ENCODE data around the gene STK11.

STK11 gene

DNA sequence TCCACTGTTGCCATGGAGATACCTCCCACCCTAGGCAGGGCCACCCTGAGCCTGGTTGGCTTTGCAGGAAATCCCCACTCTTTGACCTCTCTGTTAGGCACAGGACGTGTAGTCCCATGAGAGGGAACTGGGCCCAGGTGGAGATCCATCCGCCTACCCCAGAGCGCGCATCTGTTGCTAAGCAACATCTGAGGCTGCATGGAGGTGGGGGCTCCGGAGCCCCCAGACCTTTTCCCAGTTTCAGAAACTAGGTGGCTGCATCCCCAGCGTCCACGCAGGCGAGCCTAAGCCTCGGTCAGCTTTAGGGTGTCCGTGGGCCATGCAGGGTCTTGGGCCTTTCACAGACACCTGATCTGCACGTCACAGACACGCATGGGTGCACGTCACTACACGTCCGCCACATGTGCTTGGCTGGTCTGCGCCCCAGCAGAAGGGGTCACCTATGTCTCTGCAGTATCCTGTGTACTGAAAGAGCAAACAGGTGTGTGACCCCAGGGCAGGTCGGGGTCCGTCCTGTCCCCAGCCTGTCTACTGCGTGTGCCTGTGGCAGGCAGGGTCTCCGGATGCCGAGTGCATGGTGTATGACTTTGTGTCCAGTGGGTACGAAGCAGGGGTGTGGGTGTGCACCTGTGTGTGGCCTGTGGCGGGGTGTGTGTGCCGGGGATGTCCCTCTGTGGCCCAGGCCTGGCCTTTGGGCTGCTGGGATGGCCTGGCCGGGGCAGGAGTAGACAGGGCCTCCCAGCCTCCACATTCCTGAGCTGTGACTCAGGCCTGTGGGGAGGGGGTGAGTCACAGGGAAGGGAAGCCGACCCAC is 59.4 kb downstream of the STK11 start:
- no peak for FAIRE-seq

GRCh38 chr19:1265615-1266128 is 60.1 kb downstream of the STK11 start:
- no peak for FAIRE-seq

DNA sequence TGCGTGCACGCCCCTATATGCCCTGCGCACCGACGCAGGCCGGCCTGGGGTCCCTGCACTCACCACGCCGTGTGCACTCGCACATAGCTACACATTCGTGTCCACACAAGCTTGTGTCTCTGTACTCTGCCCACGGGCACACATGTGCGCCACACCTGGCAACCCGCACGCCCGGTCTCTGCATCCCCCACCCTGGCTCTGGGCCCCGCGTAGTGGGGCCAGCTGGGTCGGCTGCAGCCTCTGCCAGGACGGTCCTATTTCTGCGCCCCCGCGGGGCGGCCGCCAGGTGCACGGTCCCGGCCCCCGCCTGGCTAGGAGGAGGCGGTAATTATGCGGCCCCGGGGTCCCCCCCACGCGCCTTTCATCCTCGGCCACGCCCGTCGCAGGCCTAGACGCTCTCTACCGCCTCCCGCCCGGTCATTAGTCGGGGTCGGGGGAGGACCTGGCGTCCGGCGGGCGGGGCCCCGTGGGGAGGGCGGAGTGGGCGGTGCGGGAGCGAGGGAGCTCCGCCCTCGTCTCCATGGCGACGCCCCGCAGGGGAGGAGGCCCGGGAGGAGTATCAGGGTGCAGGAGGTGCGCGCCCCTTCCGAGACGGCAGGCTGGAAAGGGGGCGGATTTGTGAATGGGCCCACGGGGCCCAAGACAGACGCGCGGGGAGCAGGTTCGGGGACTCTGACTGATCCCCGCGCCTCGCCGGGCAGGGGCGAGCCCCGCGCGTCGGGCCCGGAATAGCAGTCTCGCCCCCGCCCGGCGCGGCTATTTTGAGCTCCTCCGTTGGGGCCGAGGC is 60.7 kb downstream of the STK11 start:
- FAIRE-seq, result peak; percentile 83

GRCh38 chr19:1266916-1267476 is 61.4 kb downstream of the STK11 start:
- FAIRE-seq, result no peak

DNA sequence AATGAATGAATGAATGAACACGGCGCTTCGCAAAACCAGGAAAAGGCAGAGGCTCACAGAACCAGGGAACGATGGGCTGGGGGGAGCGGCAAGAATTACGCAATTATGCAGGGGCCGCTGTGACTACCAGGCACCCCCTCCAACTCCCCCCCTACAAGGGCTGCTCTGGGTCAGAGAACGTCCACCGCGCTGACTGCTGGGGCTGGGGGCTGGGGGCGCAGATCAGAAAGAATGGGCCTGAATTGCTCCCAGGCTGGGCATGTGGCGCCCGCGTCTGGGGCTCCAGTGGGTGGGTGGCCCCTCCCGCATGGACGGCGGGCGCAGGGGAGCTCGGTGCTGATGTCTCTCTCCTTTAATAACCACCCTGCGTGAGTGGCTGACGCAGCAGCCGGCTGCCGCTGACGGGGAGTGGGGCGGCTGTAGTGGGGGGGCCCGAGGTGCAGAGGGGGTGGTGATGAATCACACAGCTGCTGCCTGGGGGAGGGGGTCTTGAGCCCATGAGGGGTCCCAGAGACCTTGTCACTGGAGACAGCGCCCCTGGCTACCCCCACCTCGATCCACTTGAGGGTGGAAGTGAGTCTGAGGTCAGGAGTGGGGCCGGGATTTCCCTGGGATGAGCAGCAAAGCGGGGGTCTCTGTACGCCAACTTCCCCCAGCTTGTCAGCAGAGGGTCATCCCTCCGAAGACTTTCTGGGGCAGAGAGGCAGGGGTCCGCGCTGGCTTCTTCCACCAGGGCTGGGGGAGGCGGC is 62.1 kb downstream of the STK11 start:
- FAIRE-seq, result no peak

GRCh38 chr19:1268226-1269064 is 62.9 kb downstream of the STK11 start:
- no peak for FAIRE-seq

- peak; percentile 98 for FAIRE-seq
Measured at GRCh38 chr19:1269065-1269477, 63.5 kb downstream of the STK11 start, which contains the start of gene CIRBP. TSS of gene CIRBP (plus strand) at chr19:1269332. CDS start at chr19:1270934, 1,602 bp downstream.

GRCh38 chr19:1269478-1270212 is 64.1 kb downstream of the STK11 start:
- no peak for FAIRE-seq

DNA sequence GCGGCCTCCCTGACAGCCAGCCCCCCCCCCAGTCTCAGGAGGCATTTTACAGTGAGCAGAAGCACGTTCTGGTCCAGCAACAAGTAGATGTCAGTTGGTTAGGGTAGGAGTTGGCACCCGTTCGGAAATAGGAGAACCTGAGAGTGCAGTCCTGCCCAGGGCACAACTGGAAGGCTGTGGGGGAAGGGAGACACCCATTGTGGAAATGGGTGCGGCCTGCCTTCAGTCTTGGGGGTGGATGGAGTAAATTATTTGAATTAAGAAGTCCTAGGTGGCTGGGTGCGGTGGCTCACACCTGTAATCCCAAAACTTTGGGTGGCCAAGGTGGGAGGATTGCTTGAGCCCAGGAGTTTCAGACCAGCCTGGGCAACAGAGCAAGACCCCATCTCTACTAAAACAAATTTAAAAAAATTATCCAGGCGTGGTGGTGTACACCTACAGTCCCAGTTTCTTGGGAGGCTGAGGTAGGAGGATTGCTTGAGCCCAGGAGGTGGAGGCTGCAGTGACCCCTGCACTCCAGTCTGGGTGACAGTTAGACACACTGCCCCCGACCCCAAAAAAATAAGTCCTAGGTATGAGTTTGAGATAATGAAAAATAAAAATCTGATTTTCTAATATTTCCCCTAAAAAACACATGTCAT is 64.8 kb downstream of the STK11 start:
- no peak for FAIRE-seq

DNA sequence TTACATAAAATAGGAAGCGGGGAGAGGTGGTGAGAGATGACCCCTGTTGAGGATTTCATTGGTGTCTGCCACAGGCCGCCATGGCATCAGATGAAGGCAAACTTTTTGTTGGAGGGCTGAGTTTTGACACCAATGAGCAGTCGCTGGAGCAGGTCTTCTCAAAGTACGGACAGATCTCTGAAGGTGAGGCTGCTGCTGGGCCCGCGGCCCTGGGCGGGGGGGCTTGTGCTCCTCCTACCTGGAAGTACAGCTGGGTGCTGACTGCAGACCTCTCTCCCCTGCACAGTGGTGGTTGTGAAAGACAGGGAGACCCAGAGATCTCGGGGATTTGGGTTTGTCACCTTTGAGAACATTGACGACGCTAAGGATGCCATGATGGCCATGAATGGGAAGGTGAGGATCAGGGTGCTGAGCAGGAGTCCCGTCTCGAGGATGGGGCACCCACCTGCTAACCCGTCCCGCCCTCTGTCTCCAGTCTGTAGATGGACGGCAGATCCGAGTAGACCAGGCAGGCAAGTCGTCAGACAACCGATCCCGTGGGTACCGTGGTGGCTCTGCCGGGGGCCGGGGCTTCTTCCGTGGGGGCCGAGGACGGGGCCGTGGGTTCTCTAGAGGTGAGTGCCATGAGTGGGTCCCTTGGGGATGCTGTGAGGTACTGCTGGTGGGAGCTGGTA is 65.4 kb downstream of the STK11 start:
- FAIRE-seq, result no peak

DNA sequence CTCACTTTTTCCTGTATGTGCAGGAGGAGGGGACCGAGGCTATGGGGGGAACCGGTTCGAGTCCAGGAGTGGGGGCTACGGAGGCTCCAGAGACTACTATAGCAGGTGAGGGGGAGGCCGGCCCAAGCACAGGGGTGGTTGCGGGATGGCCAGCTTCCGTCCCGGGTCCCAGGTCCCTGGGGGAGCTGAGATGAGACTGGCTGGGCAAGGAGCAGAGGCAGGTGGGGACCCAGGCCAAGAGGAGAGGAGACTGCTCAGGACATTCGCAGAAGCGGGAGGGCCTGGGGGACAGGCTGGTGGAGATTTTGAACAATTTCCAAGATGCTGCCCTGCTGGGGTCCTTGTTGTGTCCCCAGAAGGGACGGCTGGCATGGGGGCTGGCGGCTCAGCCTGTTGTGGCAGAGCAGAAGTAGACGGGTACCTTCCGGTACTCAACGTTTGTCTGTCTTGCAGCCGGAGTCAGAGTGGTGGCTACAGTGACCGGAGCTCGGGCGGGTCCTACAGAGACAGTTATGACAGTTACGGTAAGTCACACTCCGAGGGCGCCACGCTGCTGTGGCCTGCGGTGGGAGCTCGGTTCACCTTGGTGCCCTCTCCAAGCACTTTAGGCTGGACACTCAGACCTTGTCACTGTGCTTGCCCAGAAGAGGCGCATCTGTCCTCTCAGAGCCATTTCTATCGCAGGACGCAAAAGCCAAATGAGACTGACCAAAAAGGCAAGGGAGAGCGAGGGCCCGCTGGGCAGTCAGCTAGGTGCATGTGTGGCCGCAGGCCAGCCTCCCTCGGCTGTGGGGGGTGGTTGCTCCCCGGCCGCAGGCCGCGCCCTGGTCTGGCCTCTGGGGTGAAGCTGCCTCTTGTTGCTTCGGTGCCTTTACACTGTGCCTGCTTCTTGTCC is 66.2 kb downstream of the STK11 start:
- FAIRE-seq, result no peak

DNA sequence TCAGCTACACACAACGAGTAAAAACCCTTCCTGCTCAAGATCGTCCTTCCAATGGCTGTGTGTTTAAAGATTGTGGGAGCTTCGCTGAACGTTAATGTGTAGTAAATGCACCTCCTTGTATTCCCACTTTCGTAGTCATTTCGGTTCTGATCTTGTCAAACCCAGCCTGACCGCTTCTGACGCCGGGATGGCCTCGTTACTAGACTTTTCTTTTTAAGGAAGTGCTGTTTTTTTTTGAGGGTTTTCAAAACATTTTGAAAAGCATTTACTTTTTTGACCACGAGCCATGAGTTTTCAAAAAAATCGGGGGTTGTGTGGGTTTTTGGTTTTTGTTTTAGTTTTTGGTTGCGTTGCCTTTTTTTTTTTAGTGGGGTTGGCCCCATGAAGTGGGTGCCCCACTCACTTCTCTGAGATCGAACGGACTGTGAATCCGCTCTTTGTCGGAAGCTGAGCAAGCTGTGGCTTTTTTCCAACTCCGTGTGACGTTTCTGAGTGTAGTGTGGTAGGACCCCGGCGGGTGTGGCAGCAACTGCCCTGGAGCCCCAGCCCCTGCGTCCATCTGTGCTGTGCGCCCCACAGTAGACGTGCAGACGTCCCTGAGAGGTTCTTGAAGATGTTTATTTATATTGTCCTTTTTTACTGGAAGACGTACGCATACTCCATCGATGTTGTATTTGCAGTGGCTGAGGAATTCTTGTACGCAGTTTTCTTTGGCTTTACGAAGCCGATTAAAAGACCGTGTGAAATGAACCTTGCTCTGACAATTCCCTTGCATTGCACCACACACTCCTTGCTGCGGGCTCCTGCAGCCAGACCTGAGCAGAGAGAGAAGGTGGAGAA is 67.1 kb downstream of the STK11 start:
- FAIRE-seq, result no peak

DNA sequence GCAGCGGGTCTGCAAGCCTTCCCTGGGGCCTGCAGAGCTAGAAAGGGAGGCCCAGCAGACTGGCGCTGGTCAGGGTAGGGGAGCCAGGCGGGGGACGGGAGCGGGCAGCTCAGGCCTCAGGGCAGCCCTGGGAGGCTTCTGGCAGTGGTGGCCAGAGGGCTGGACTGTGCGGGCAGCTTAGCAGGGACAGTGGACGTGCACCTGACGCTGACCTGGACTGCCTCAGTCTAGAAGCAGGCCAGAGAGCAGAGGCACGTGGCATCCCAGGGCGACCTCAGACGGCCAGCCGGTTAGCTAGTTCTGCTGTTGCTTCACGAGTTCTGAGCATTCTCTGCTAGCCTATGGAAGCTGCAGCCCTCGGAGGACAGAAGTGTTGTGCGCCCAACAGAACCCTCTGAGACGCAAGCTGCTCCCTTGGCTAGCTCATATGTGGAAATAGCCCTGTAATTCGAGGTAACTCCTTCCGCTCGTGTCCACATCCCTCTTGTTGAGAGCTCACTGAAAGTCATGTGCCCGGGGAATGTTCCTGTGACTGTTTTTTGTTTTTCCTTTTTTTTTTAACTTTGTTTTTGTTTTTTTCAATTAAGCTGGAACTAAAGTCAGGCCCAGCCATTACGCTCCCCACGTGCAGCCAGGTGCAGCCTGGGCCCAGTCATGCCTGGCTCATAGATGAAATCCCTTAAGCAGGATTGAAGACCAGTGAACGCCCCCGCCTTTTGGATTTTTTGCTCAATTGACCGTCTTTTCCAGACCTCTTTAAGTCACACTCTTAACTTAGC is 67.9 kb downstream of the STK11 start:
- peak; percentile 88 for FAIRE-seq

- FAIRE-seq, result no peak
Measured at GRCh38 chr19:1274081-1274851, 68.7 kb downstream of the STK11 start.

DNA sequence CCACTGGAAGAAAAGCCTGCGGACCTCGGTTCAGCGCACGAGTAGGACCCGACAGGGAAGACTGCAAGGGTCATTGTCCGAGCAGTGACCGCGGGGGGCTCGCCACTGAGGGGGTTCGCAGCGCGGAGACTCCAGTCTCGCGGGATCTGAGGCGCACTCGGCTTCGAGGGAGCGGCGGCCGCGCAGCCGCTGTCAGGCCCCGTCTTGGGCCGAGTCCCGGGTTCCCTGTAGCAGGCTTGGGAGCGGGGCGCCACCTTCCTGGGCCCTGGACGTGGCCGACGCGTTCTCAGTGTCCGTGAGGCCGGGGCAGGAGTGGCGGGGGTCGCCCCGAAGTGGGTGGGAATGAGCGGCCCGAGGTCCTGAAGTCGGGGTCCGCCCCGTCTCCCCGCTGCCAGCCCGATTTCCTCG is 69.3 kb downstream of the STK11 start:
- no peak for FAIRE-seq

Data from G401.6 (cell line).